GM19035 (cell line): Measurements from ENCODE around the gene ZAP70.

ENCODE experiments used
- ATAC-seq: cut with Tn5 transposase; IDR thresholded peaks from one replicate; pipeline ENCODE4 v1.9.1; 2021; ENCODE audit not compliant: unreplicated experiment

Gene ZAP70

GRCh38 chr2:97715951-97716694, 2.7 kb downstream of the ZAP70 start:
- no peak for ATAC-seq

- no peak for ATAC-seq
These were observed 3.6 kb downstream of the ZAP70 start for GRCh38 chr2:97716695-97717612.

GRCh38 chr2:97717613-97717995, 4.2 kb downstream of the ZAP70 start:
- no peak for ATAC-seq

GRCh38 chr2:97718051-97718882, 4.9 kb downstream of the ZAP70 start:
- ATAC-seq = no peak

GRCh38 chr2:97718942-97719341, 5.6 kb downstream of the ZAP70 start:
- ATAC-seq = no peak

GRCh38 chr2:97719362-97720155, 6.2 kb downstream of the ZAP70 start:
- ATAC-seq = no peak

GRCh38 chr2:97720746-97721145, 7.4 kb downstream of the ZAP70 start:
- no peak for ATAC-seq

- ATAC-seq = no peak
These were observed 8.9 kb downstream of the ZAP70 start for GRCh38 chr2:97722227-97722626.

- no peak for ATAC-seq
These were observed 10.0 kb downstream of the ZAP70 start for GRCh38 chr2:97723156-97724072.

- ATAC-seq = no peak
These were observed 10.7 kb downstream of the ZAP70 start for GRCh38 chr2:97724073-97724410.

GRCh38 chr2:97724501-97724900, 11.1 kb downstream of the ZAP70 start:
- no peak for ATAC-seq

- no peak for ATAC-seq
These were observed 11.7 kb downstream of the ZAP70 start for GRCh38 chr2:97724946-97725688.

- ATAC-seq = no peak
These were observed 13.1 kb downstream of the ZAP70 start for GRCh38 chr2:97726261-97727064.

- ATAC-seq = no peak
These were observed 13.9 kb downstream of the ZAP70 start for GRCh38 chr2:97727296-97727695.

GRCh38 chr2:97728091-97728731, 14.8 kb downstream of the ZAP70 start:
- ATAC-seq = no peak

GRCh38 chr2:97730245-97730644, 16.9 kb downstream of the ZAP70 start:
- ATAC-seq = no peak

- no peak for ATAC-seq
These were observed 18.1 kb downstream of the ZAP70 start for GRCh38 chr2:97731274-97732020.
